ENCODE results near the gene ARHGAP1.

The ARHGAP1 gene

DNA sequence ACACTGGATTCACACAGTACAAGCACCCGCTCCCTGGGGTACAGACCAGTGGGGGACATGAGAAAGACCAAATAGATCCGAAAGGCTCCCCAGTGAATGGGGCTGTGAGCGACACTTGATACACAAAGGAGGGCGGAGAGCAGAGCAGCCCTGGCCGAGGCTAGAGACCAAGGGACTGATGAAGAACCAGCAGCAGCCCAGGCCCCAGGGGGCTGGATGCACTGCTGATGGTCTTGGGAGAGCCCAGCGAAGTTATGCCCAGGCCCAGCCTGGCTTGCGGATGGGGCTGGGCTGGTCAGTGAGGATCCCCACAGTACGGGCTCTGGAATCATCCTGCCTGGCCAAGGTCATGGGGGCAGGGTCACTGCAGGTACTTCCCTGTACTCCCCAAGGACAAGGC is 23.2 kb downstream of the ARHGAP1 start:
- TF ChIP-seq TAF1 (IDR thresholded peaks at IDR 0.05; ENCODE audit: low read depth) (no peak), YY1 (IDR thresholded peaks at IDR 0.05; ENCODE audit: low read depth) (no peak)
- TF ChIP-seq, protein P1, sequence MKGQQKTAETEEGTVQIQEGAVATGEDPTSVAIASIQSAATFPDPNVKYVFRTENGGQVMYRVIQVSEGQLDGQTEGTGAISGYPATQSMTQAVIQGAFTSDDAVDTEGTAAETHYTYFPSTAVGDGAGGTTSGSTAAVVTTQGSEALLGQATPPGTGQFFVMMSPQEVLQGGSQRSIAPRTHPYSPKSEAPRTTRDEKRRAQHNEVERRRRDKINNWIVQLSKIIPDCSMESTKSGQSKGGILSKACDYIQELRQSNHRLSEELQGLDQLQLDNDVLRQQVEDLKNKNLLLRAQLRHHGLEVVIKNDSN (IDR thresholded peaks at IDR 0.05) = no peak

- TF ChIP-seq FOXM1 (IDR thresholded peaks at IDR 0.05; ENCODE audit: borderline replicate concordance, low read depth) (no peak), NFIC (IDR thresholded peaks at IDR 0.05) (no peak), TEAD4 (IDR thresholded peaks at IDR 0.05) (no peak), EGR1 (IDR thresholded peaks at IDR 0.05) (no peak), RAD21 (IDR thresholded peaks at IDR 0.05; ENCODE audit: low read depth) (no peak), CEBPB (IDR thresholded peaks at IDR 0.05) (no peak), TAF1 (IDR thresholded peaks at IDR 0.05; ENCODE audit: low read depth) (no peak), TCF12 (IDR thresholded peaks at IDR 0.05; ENCODE audit: low read depth) (no peak), EP300 (IDR thresholded peaks at IDR 0.05; ENCODE audit: borderline replicate concordance) (no peak)
- TF ChIP-seq, protein P2, sequence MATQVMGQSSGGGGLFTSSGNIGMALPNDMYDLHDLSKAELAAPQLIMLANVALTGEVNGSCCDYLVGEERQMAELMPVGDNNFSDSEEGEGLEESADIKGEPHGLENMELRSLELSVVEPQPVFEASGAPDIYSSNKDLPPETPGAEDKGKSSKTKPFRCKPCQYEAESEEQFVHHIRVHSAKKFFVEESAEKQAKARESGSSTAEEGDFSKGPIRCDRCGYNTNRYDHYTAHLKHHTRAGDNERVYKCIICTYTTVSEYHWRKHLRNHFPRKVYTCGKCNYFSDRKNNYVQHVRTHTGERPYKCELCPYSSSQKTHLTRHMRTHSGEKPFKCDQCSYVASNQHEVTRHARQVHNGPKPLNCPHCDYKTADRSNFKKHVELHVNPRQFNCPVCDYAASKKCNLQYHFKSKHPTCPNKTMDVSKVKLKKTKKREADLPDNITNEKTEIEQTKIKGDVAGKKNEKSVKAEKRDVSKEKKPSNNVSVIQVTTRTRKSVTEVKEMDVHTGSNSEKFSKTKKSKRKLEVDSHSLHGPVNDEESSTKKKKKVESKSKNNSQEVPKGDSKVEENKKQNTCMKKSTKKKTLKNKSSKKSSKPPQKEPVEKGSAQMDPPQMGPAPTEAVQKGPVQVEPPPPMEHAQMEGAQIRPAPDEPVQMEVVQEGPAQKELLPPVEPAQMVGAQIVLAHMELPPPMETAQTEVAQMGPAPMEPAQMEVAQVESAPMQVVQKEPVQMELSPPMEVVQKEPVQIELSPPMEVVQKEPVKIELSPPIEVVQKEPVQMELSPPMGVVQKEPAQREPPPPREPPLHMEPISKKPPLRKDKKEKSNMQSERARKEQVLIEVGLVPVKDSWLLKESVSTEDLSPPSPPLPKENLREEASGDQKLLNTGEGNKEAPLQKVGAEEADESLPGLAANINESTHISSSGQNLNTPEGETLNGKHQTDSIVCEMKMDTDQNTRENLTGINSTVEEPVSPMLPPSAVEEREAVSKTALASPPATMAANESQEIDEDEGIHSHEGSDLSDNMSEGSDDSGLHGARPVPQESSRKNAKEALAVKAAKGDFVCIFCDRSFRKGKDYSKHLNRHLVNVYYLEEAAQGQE (IDR thresholded peaks at IDR 0.05; ENCODE audit: low read depth) = no peak
- TF ChIP-seq, protein P1 (IDR thresholded peaks at IDR 0.05) = no peak
- TF ChIP-seq, protein P3, sequence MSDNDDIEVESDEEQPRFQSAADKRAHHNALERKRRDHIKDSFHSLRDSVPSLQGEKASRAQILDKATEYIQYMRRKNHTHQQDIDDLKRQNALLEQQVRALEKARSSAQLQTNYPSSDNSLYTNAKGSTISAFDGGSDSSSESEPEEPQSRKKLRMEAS (IDR thresholded peaks at IDR 0.05) = no peak
Measured at GRCh38 chr11:46676436-46677158, 23.8 kb downstream of the ARHGAP1 start.

DNA sequence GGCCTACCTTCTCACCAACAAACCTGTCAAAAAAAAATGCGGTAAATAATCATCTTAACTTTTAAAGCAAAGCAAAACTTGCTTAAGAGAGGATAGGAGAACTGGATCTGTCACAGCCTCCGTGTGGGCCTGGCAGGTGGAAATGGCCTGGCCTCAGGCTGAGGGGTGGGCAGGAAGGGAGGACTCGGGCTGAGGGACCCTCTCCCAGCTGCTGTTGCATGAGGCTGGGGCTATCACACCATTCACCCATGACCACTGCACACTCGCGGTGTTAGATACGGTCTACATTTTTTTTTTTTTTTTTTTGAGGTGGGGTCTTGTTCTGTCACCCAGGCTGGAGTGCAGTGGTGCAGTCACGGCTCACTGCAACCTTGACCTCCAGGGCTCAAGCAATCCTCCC is 24.5 kb downstream of the ARHGAP1 start:
- TF ChIP-seq FOXM1 (IDR thresholded peaks at IDR 0.05; ENCODE audit: borderline replicate concordance, low read depth) (no peak), ZBTB7A (IDR thresholded peaks at IDR 0.05; ENCODE audit: low read depth) (no peak), YY1 (IDR thresholded peaks at IDR 0.05; ENCODE audit: low read depth) (no peak), CEBPB (IDR thresholded peaks at IDR 0.05) (no peak)
- TF ChIP-seq, protein P1 (IDR thresholded peaks at IDR 0.05) = no peak

DNA sequence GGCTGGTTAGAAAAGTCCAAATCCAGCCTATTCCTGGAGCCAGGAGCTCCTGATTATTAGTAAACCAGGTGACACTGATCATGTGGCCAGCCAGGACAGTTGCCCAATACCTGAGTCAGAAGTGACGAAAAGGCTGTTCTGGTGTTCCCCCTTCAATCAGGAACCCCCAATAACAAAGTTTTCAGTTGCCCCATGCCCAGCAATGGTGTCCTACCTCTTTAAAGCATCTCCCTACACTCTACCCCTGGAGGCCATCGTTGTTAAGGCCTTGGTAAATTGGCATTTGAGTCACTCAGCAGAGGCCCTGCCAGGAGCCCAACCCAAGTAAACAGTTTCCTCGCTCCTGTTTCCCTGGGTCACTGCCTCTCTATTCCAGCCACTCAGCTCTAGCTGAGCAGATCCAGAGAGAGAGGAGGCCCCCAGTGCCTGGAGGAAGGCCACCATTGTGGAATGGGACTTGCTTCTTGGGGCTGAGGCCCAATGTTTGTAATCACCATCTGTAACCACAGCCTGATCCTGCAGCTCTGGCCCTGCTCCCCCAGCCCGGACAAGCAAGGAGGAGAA is 25.0 kb downstream of the ARHGAP1 start:
- no peak for TF ChIP-seq CEBPB (IDR thresholded peaks at IDR 0.05)
- no peak for TF ChIP-seq TCF12 (IDR thresholded peaks at IDR 0.05; ENCODE audit: low read depth)
- no peak for TF ChIP-seq NFIC (IDR thresholded peaks at IDR 0.05)
- no peak for TF ChIP-seq EGR1 (IDR thresholded peaks at IDR 0.05)
- no peak for TF ChIP-seq FOXM1 (IDR thresholded peaks at IDR 0.05; ENCODE audit: borderline replicate concordance, low read depth)
- TF ChIP-seq, protein P3 (IDR thresholded peaks at IDR 0.05) = no peak
- no peak for TF ChIP-seq CREB1 (IDR thresholded peaks at IDR 0.05; ENCODE audit: low read depth)
- TF ChIP-seq, protein P2 (IDR thresholded peaks at IDR 0.05; ENCODE audit: low read depth) = no peak
- TF ChIP-seq, protein P1 (IDR thresholded peaks at IDR 0.05) = no peak
- TF ChIP-seq RAD21 (IDR thresholded peaks at IDR 0.05; ENCODE audit: low read depth) = no peak
- TF ChIP-seq EP300 (IDR thresholded peaks at IDR 0.05; ENCODE audit: borderline replicate concordance) = no peak
- no peak for TF ChIP-seq TEAD4 (IDR thresholded peaks at IDR 0.05)
- no peak for TF ChIP-seq ZBTB7A (IDR thresholded peaks at IDR 0.05; ENCODE audit: low read depth)
- TF ChIP-seq TAF1 (IDR thresholded peaks at IDR 0.05; ENCODE audit: low read depth) = no peak
- TF ChIP-seq YY1 (IDR thresholded peaks at IDR 0.05; ENCODE audit: low read depth) = no peak
